NCI-H2029 (cell line): ENCODE measurements around the gene SSRP1.

Experiments used
- DNase-seq: peaks from one replicate; lab custom pipeline; 2025; lab: John Stamatoyannopoulos, UW

Gene SSRP1

GRCh38 chr11:57314221-57314973, 21.3 kb downstream of the SSRP1 start:
- no peak for DNase-seq

- no peak for DNase-seq
Observed at GRCh38 chr11:57313788-57314135, 21.9 kb downstream of the SSRP1 start.

GRCh38 chr11:57313071-57313787, 22.5 kb downstream of the SSRP1 start:
- DNase-seq = no peak

DNA sequence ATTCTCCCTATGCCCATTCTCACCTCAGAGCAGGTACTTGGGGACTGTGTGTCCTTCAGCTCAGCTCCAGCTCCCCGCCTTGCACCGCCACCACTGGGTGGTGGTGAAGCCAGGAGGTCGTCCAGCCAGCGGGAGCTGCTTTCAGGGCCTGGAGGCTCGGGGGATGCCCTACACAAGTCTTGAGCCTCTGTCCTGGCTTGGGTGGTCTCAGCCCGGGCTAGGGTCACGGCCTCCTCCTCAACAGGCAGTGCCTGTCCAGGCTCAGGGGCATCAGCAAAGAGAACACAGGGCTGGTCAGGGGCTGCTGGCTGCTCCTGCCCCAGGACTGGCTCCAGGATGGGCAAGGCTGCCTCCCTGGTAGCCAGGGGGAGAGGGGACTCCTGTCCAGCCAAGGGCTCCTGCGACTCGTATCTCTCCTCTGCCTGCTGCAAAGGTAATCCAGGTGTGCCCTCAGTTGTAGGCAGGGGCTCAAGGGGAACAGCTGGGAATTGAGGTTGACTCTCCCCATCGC, 23.1 kb downstream of the SSRP1 start:
- no peak for DNase-seq

- DNase-seq = peak; percentile 89
Observed at GRCh38 chr11:57311109-57311936, 24.4 kb downstream of the SSRP1 start.

DNA sequence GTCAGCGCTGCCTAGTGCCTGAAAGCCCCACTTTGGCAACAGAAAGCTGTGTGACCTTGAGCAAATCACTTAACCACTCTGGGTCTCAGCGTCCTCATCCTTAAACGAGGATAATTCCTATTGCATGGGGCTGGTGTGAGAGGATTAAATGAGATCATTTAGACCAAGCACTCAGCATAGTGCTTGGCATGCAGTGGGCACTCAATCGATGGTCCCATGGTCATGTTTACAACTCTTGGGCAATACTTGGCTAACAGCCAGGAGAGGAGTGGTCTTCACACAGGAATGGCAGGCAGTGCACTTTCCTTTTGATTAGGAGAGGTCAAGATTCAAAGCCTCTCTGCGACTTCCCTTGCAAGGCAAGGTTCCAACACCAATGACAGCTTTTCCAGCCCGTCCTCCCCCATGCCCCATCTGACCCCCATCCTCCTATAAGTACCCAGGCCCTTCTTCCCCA, 25.0 kb downstream of the SSRP1 start:
- DNase-seq = peak; percentile 81

GRCh38 chr11:57310091-57310490, 25.6 kb downstream of the SSRP1 start:
- no peak for DNase-seq

GRCh38 chr11:57309106-57310059, 26.3 kb downstream of the SSRP1 start:
- no peak for DNase-seq

DNA sequence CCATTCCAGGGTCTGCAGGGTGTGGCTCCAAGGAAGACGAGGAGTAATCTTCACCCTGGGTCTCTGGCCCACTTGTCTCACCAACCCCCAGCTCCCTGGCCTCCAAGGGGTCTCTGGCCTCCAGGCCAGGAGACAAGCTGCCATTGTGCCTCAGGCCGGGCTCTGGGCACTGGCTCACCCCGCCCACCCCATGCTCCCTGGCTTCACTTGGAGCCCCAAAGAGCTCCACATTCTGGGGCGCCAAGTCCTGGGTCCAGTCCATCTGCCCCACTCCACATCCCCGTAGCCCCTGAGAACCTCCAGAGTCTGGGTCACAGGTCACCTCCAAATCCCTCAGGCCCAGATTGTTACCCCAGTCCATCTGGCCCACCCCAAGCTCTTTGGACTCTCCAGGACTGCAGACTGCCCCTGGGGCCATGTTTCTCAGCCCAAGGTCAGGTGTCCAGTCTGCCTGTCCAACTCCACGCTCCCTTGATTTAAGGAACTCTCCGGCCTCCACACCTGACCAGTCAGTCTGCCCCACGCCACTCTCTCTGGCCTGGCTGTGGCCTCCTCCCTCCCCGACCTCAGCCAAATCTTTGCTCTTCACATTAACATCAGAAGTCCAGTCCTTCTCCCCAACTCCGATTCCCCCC, 27.1 kb downstream of the SSRP1 start:
- DNase-seq = no peak

GRCh38 chr11:57307666-57308270, 27.9 kb downstream of the SSRP1 start:
- no peak for DNase-seq

GRCh38 chr11:57306940-57307565, 28.6 kb downstream of the SSRP1 start:
- no peak for DNase-seq

DNA sequence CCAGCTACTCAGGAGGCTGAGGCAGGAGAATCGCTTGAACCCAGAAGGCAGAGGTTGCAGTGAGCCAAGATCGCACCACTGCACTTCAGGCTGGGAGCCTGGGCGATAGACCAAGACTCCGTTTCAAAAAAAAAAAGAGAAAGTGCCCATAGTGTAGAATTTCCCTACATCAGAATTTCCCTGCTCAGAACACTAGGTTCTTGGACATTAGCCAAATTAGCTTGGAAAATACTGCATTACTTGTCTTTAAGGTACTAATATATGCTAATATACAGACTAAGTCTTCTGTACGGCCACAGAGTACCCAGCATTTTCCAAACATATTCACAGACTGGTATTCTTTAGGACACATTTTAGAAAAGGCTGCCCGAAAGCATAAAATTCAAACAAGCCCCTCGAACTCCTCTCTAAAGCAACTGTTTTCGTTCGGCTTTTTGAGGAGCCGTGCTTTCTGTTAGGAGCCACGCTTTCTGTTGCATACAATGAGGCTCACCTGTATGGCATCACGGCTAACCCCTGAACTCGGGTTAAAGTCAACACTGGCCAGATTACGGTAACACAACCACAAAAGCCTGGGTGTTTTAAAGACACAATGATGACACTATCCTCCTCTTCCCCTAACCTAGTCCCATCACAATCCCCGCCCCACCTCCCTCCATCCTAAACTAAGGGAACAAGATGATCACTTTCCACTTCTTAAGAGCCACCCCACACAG, 29.4 kb downstream of the SSRP1 start:
- no peak for DNase-seq

DNA sequence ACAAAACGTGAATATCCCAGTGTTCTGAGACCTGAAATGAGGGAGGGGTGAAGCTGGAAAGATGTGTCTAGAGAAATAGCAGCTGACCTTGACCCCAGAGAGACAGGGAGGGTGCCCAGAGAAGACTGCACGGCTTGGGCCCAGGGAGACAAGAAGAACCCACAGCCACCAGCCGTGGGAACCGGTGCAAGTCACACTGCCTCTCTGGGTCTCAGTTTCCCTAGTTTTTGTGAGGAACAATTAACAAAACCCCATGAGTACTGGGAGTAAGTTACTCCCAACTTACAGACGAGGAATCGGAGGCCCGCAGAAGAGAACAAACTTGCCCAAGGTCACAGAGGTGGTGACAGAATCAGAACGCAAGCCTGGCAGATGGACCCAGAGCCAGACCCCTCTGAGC, 30.2 kb downstream of the SSRP1 start:
- no peak for DNase-seq

- peak; percentile 84 for DNase-seq
Observed at GRCh38 chr11:57303990-57304579, 31.6 kb downstream of the SSRP1 start.

DNA sequence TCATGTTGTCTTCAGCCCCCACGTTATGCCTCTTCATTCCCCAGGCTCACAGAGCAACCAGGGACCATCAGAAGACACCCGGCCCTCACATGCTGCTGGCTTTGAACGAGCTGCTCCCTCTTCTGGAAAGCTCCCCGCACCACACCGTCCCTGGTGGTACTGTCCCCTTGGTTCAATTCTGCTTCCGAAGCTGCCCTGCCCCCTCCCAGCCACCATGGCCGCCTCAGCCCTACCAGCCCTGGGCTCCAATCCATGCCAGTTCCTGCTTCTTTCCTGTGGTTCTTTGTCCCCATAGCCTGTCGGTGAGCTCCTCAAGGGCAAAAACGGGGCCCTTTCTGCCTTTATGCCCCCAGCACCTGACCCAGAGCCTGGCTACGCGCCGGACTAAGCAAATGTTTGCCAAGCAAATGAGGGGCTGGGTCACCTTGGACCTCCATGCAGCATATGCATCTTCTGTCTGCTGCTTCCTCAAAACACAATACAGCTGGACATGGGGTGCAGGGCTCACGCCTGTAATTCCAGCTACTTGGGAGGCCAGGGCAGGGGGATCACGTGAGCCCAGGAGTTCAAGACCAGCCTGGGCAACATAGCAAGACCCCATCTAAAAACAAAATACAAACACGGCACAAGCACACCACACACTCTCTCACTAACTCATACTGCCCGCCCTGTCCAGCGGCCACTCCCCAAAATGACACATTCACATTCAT, 32.3 kb downstream of the SSRP1 start:
- DNase-seq = peak; percentile 27

DNA sequence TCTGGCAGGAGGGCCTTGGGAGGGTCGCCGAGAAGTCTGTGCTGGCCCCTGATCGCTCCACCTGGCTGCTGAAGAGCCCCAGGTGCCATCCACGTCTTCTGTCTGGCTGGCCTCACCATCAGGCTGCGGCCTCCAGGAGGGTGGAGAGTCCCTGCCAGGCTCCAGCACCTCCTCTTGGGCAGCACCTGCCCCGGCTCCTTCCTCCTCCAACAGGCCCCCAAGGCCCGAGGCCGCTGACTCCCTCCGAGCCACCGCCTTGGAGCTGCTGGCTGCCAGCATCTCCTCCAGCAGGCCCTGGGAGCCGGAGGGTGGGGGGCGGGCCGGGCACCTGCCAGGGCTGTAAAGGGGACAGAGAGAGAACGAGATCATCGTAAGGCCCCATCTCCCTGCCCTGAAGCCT, 33.2 kb downstream of the SSRP1 start:
- DNase-seq = no peak

- no peak for DNase-seq
Observed at GRCh38 chr11:57301711-57302423, 33.8 kb downstream of the SSRP1 start.

DNA sequence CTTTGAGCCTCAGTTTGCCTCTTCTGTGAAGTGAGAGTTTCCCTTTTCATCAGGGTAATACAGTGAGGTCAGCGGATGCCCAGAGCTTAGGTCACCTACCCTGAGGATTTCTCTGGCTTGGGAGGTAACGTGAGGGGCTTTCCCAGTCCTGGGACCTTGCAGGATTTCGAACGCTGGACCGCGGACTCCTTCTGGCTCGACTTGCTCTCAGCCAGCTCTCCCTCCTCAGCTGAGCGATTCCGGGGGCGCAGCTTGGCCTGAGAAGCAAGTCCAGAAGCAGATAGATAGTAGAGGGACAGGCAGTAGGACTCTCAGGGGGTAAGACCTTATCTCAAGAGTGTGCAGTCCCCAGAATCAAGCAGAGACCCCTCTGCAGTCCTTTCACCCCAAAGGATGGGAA, 34.9 kb downstream of the SSRP1 start:
- DNase-seq = no peak
